D721Med (cell line): ENCODE measurements around the gene TRAF3IP3.

ENCODE experiments used
- DNase-seq: peaks from one replicate; pipeline ENCODE4 v3.0.0; 2011; ENCODE audit warnings: low spot score; ENCODE audit not compliant: insufficient read length
- FAIRE-seq: peaks from 2 replicates; lab custom pipeline; 2011; peaks lifted over from hg19 to GRCh38; lab: Jason Lieb, UNC
- TF ChIP-seq, protein P1 (sequence below): IDR thresholded peaks from 2 replicates; pipeline ENCODE4 v1.5.1; 2012; ENCODE audit warnings: mild to moderate bottlenecking, control low read depth; ENCODE audit not compliant: insufficient read depth; ENCODE audit errors: missing control alignments

Gene TRAF3IP3

DNA sequence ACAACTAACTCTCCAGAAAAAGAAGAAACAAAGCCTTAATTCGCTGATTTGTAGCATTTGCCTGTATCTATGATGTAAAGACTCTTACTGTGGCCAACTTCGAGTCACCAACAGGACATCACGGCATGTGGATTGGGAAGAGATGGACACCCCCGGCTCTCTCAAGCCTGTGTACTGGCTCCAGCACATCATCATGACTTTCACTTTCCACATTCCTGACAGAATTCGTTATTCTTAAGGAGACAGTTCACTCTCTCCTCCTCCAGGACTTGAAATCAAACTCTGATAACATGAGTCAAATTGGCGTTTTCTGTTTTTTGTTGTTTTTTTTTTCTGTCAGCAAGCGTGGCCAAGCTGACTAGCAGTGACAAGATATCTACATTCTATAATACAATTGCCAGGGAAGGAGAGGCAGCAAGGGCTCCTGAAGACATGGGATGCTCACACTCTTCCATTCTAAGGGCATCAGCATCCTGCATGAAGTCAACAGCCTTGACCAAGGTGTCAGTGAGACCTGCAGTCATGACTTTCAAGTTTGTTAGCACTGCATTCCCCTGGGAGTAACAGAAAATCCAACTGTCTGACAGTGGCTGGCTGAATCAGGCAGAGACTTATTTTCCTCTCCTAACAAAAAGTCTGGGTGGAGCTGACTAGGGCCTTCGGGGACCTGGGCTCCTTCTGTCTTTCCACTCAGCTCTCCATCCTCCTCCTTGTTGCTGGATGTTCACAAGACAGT, 13.3 kb upstream of the TRAF3IP3 start:
- no peak for DNase-seq
- FAIRE-seq: no peak
- TF ChIP-seq, protein P1, sequence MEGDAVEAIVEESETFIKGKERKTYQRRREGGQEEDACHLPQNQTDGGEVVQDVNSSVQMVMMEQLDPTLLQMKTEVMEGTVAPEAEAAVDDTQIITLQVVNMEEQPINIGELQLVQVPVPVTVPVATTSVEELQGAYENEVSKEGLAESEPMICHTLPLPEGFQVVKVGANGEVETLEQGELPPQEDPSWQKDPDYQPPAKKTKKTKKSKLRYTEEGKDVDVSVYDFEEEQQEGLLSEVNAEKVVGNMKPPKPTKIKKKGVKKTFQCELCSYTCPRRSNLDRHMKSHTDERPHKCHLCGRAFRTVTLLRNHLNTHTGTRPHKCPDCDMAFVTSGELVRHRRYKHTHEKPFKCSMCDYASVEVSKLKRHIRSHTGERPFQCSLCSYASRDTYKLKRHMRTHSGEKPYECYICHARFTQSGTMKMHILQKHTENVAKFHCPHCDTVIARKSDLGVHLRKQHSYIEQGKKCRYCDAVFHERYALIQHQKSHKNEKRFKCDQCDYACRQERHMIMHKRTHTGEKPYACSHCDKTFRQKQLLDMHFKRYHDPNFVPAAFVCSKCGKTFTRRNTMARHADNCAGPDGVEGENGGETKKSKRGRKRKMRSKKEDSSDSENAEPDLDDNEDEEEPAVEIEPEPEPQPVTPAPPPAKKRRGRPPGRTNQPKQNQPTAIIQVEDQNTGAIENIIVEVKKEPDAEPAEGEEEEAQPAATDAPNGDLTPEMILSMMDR: no peak

DNA sequence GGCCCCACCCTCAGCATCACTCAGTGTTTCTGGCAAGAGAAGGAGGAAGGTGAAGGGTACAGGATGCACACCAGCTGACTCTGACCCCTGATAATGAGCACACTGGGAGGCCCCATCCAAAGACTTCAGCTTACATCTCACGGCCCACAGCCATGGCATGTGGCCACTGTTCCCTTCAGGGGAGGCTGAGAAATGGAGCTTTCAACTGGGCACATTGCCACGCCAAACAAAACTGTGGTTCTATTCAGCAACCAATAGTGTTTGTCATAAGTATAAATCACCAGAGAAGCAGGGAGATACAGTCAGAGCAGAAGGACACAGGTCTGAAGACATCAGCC, 12.7 kb upstream of the TRAF3IP3 start:
- no peak for DNase-seq
- TF ChIP-seq, protein P1: no peak
- FAIRE-seq: no peak

DNA sequence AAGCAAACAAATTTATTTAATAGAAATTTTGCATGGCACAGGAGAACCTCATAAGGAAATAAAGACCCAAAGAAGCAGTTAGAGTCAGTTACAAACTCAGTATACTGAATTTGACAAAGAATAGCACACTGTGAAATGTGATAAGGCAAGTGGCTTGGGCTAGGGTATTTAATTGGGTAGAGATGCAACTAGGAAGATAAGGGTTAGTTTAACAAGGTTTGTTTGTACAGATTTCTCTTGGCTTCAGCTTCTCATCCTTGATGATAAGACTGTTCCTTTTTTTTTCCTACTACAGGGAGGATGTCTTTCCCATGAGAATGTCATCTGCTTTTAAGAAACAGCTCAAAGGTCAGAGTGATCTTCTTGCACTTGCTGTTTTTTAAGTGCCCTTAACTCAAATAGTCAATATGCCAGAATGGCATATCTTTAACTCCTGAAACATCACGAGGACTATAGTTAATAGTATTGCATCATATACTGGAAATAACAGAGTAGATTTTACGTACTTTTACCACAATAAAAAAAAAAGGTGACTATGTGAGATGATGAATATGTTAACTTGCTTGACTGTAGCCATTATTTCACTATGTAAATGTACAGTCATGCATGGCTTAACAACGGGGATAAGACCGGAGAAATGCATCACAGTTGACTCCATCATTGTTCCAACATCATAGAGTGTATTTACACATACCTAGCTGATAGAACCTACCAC, 9.2 kb upstream of the TRAF3IP3 start:
- no peak for FAIRE-seq
- no peak for DNase-seq
- TF ChIP-seq, protein P1: no peak

DNA sequence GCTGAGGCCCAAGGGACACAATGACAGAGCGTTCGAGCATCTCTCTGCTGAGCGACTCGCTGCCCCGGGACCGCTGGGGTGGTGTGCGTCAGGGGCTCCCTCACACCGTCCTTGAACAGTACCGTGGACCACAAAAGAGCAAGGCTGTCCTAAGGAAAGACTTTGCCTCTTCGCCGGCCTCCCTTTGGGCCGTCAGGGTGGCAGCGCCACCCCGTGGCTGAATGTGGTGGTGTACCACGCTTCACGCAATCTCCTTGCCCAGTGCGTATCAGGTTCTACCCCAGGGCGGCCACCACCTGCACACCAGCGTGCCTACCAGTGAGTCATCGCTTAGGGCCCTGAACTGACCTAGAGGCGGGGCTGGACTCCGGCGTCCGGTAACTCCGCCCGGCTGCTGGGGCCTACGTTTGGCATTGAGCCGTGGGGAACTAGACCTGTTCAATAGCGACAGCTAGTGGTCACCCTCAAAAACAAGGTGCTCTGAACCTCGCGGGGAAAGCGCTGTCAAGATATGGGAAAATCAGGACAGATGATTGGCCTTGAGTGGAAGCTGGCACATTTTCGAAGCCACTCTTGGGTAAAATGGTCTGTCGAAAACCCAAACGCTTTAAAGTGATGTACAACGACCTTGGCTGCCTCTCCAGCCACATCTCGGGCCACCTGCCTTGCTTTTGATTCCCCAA, 8.1 kb upstream of the TRAF3IP3 start:
- no peak for FAIRE-seq
- TF ChIP-seq, protein P1: no peak
- DNase-seq: no peak

DNA sequence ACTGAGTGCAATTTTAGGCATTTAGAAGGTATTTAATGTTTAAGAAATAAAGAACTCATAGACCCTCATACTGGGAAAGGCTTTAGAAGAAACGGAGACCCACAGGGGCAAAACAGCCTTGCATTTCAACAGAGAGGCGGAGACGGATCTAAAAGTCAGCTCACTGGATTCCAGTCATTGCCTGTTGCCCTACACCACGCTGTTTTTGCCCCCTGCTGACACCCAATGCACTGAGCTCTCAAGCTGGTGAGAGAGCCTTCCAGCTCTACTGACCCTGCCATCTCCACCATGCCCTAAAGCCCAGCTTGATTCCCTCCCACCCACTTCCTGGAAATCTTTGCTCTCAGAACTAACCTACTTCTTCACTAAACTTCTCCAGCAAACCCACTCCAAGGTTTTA, 7.2 kb upstream of the TRAF3IP3 start:
- TF ChIP-seq, protein P1: no peak
- no peak for FAIRE-seq

DNA sequence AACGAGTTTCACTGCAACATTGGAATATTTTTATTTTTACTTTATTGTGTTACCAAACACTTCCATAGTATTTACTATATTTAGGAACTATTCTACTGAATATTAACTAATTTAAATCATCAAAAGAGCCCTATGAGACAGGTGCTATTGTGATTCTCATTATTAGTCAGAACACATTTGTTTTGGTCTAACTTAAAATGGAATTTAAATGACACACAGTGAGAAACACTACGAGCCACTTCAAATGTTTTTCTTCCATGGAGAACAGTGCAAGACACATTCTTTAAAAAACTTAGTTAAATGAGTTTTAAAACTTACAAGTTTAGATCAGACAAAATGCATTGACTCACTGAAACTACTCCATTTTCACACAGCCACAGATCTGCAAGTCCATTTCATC, 6.6 kb upstream of the TRAF3IP3 start:
- FAIRE-seq (no peak), DNase-seq (no peak)
- TF ChIP-seq, protein P1: no peak

More for the DNA sequence above, 7.2 kb upstream of the TRAF3IP3 start:
- no peak for DNase-seq
